ENCODE data around the gene ANXA6.

ANXA6 gene

DNA sequence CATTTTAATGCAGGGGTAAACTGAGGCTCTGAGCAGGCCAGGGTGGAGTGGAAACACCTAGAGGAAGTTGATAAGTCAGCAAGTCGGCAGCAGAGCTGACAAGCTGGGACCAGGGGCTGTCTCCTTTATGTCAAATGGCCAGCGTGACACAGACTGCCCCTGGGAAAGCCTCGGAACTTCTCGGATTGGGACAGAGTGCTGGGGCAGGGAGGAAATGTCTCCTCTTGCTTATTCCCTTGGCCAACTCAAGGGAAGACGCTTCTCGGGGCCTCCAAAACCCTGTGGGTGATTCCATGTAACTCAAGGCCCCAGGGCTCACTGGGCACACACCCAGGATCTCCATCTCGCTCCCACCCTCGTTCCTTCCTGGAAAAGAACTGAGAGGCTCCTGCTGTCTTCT lies 25.4 kb upstream of the ANXA6 start:
- TF ChIP-seq OSR1 (CRISPR knock-in tag; IDR thresholded peaks at IDR 0.05) (no peak), ZFP30 (CRISPR knock-in tag; IDR thresholded peaks at IDR 0.05) (no peak), RARB (CRISPR knock-in tag; IDR thresholded peaks at IDR 0.05) (no peak)
- no peak for ATAC-seq

- TF ChIP-seq PPARA (CRISPR knock-in tag; IDR thresholded peaks at IDR 0.05; ENCODE audit: borderline replicate concordance) (no peak), OSR1 (CRISPR knock-in tag; IDR thresholded peaks at IDR 0.05) (no peak), PATZ1 (CRISPR knock-in tag; IDR thresholded peaks at IDR 0.05; ENCODE audit: borderline replicate concordance) (no peak), ZNF70 (CRISPR knock-in tag; IDR thresholded peaks at IDR 0.05) (no peak), TSHZ2 (CRISPR knock-in tag; IDR thresholded peaks at IDR 0.05) (no peak), CSDC2 (CRISPR knock-in tag; IDR thresholded peaks at IDR 0.05) (no peak), ZNF565 (CRISPR knock-in tag; conservative IDR thresholded peaks at IDR 0.05; ENCODE audit: low read depth) (no peak)
- TF ChIP-seq, protein P1, sequence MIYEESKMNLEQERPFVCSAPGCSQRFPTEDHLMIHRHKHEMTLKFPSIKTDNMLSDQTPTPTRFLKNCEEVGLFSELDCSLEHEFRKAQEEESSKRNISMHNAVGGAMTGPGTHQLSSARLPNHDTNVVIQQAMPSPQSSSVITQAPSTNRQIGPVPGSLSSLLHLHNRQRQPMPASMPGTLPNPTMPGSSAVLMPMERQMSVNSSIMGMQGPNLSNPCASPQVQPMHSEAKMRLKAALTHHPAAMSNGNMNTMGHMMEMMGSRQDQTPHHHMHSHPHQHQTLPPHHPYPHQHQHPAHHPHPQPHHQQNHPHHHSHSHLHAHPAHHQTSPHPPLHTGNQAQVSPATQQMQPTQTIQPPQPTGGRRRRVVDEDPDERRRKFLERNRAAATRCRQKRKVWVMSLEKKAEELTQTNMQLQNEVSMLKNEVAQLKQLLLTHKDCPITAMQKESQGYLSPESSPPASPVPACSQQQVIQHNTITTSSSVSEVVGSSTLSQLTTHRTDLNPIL (CRISPR knock-in tag; IDR thresholded peaks at IDR 0.05; ENCODE audit: low read depth), result no peak
- no peak for ATAC-seq
These were observed 24.9 kb upstream of the ANXA6 start for GRCh38 chr5:151182524-151182900.

GRCh38 chr5:151181818-151182523 lies 24.4 kb upstream of the ANXA6 start:
- TF ChIP-seq ZFP30 (CRISPR knock-in tag; IDR thresholded peaks at IDR 0.05) (no peak), ZC3H10 (CRISPR knock-in tag; IDR thresholded peaks at IDR 0.05) (no peak), ARNTL (CRISPR knock-in tag; IDR thresholded peaks at IDR 0.05; ENCODE audit: borderline replicate concordance, low read depth) (no peak), GLIS3 (CRISPR knock-in tag; IDR thresholded peaks at IDR 0.05) (no peak), TSHZ2 (CRISPR knock-in tag; IDR thresholded peaks at IDR 0.05) (no peak), CSDC2 (CRISPR knock-in tag; IDR thresholded peaks at IDR 0.05) (no peak), PATZ1 (CRISPR knock-in tag; IDR thresholded peaks at IDR 0.05; ENCODE audit: borderline replicate concordance) (no peak), CSRNP3 (CRISPR knock-in tag; IDR thresholded peaks at IDR 0.05) (no peak), TCF4 (CRISPR knock-in tag; IDR thresholded peaks at IDR 0.05; ENCODE audit: borderline replicate concordance) (no peak), PPARA (CRISPR knock-in tag; IDR thresholded peaks at IDR 0.05; ENCODE audit: borderline replicate concordance) (no peak), ZNF8 (CRISPR knock-in tag; IDR thresholded peaks at IDR 0.05) (no peak), RARB (CRISPR knock-in tag; IDR thresholded peaks at IDR 0.05) (no peak), ISL1 (CRISPR knock-in tag; IDR thresholded peaks at IDR 0.05) (no peak)
- TF ChIP-seq, protein P1 (CRISPR knock-in tag; IDR thresholded peaks at IDR 0.05; ENCODE audit: low read depth), result no peak
- ATAC-seq, result no peak

Data from SK-N-SH treated with all-trans-retinoic acid at 6 μM for 48 hours (cell line).